Liver (tissue), 2 donors: ENCODE measurements around the gene FOXN3.

Experiments used
- CTCF ChIP-seq: fragments of 150-350 bp; IDR thresholded peaks from 2 replicates; pipeline ENCODE4 v1.5.1; 2017; ENCODE audit warnings: improper control_type of control experiment, low read depth, low read length; ENCODE audit not compliant: missing input control
- MAX ChIP-seq: IDR thresholded peaks from 2 replicates; pipeline ENCODE4 v1.6.1; 2016; ENCODE audit warnings: antibody characterized with exemption
- REST ChIP-seq: IDR thresholded peaks from 2 replicates; pipeline ENCODE4 v1.6.1; 2016; ENCODE audit warnings: antibody characterized with exemption, mild to moderate bottlenecking
- donor health status: healthy.

- TF ChIP-seq REST = no peak
- TF ChIP-seq CTCF = no peak
- no peak for TF ChIP-seq MAX
Observed at GRCh38 chr14:89325959-89326358, 91.1 kb downstream of the FOXN3 start.
